ENCODE measurements around the gene PAX2. TPM values are rescaled to one million over a fixed set of nuclear protein-coding genes. Genes with fewer than 3 reads are reported as not detected.

PAX2 gene
- total RNA-seq, 1 donor from 2014 or later = not detected

DNA sequence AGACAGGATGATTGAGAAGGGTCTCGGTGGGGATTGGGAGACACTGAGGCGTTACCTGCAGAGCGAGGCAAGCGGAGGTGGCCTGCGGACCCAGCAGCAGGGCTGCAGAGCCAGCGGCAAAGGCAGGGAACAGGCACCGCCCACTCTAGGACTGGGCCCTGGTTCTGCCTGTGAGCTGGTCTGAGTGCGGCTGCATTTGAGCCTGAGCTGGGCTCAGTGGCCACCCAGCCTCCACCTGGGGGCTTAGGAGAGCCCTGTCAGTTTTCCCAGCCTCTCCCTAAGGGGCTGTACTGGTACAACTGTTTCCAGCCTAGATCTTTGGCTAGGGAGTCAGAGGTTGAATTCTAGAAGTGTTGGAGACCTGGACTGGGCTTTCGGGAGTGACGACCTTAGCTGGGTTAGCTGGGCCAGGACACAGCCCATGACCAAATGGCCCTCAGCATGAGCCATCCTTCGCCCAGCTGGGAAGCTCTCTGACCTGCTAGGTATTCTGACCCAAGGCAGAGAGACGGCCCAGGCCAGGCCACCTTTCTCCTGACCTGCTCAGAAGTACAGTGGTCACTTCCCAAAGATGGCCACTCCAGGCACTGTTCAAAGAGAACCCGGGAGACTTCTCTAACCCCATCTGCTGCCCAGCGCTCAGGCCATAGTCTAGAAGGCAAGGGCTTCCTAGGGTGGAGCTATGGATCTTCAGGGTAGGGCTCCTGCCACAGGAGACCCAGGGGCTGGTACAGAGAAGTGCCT lies 64.9 kb downstream of the PAX2 start:
- no peak for DNase-seq (ENCODE audit: low spot score in 2 of 2)
- Histone ChIP-seq H3K27me3 (no peaks in the 10 kb centered on the region), H3K4me1 (no peaks in the 10 kb centered on the region), H3K9me3 (no peaks in the 10 kb centered on the region), H3K4me3 (no peak overlapping the region), H3K27ac (no peak overlapping the region), H3K36me3 (no peaks in the 10 kb centered on the region)
- TF ChIP-seq, protein P1, sequence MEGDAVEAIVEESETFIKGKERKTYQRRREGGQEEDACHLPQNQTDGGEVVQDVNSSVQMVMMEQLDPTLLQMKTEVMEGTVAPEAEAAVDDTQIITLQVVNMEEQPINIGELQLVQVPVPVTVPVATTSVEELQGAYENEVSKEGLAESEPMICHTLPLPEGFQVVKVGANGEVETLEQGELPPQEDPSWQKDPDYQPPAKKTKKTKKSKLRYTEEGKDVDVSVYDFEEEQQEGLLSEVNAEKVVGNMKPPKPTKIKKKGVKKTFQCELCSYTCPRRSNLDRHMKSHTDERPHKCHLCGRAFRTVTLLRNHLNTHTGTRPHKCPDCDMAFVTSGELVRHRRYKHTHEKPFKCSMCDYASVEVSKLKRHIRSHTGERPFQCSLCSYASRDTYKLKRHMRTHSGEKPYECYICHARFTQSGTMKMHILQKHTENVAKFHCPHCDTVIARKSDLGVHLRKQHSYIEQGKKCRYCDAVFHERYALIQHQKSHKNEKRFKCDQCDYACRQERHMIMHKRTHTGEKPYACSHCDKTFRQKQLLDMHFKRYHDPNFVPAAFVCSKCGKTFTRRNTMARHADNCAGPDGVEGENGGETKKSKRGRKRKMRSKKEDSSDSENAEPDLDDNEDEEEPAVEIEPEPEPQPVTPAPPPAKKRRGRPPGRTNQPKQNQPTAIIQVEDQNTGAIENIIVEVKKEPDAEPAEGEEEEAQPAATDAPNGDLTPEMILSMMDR (IDR thresholded peaks at IDR 0.05) = no peak
- intact Hi-C loops (cut with DNase I) = no loop called here

- TF ChIP-seq, protein P1 (IDR thresholded peaks at IDR 0.05) = no peak
- H3K27me3 ChIP-seq = no peaks in the 10 kb centered on the region
- H3K9me3 ChIP-seq = no peaks in the 10 kb centered on the region
- intact Hi-C loops (cut with DNase I) = no loop called here
- no peak overlapping the region for H3K27ac ChIP-seq
- no peak overlapping the region for H3K4me3 ChIP-seq
- no peaks in the 10 kb centered on the region for H3K4me1 ChIP-seq
- DNase-seq (ENCODE audit: low spot score in 2 of 2) = no peak
- H3K36me3 ChIP-seq = no peaks in the 10 kb centered on the region
Observed at GRCh38 chr10:100810835-100811116, 65.4 kb downstream of the PAX2 start.

DNA sequence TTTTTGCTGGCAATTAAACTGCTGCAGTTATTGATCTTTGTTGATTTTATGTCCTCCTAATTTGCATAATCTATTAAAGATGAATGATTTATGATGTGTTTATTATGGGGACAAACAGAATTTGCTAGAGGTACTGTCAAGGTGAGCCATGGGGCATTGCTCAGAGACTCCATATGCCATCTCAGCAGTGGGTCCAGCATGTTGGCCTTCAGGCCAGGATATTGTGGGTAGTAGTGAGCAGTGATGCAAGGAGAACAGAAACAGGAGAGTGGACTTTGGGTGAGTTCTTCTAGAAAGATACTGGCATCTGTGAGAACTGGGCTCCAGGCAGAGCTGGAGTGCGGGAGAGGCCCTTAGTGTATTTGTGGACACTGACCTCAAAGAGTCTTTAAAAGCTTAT lies 65.9 kb downstream of the PAX2 start:
- no peaks in the 10 kb centered on the region for H3K36me3 ChIP-seq
- no peaks in the 10 kb centered on the region for H3K9me3 ChIP-seq
- TF ChIP-seq, protein P1 (IDR thresholded peaks at IDR 0.05) = no peak
- H3K4me1 ChIP-seq = no peaks in the 10 kb centered on the region
- H3K27me3 ChIP-seq = no peaks in the 10 kb centered on the region
- no peak overlapping the region for H3K4me3 ChIP-seq
- no peak for DNase-seq (ENCODE audit: low spot score in 2 of 2)
- H3K27ac ChIP-seq = no peak overlapping the region
- intact Hi-C loops (cut with DNase I) = no loop called here

- no peaks in the 10 kb centered on the region for H3K9me3 ChIP-seq
- intact Hi-C loops (cut with DNase I) = no loop called here
- H3K27me3 ChIP-seq = no peaks in the 10 kb centered on the region
- H3K4me3 ChIP-seq = no peak overlapping the region
- H3K27ac ChIP-seq = no peak overlapping the region
- TF ChIP-seq, protein P1 (IDR thresholded peaks at IDR 0.05) = no peak
- no peak for DNase-seq (ENCODE audit: low spot score in 2 of 2)
- H3K4me1 ChIP-seq = no peaks in the 10 kb centered on the region
- no peaks in the 10 kb centered on the region for H3K36me3 ChIP-seq
Observed at GRCh38 chr10:100811752-100812750, 66.7 kb downstream of the PAX2 start.

DNA sequence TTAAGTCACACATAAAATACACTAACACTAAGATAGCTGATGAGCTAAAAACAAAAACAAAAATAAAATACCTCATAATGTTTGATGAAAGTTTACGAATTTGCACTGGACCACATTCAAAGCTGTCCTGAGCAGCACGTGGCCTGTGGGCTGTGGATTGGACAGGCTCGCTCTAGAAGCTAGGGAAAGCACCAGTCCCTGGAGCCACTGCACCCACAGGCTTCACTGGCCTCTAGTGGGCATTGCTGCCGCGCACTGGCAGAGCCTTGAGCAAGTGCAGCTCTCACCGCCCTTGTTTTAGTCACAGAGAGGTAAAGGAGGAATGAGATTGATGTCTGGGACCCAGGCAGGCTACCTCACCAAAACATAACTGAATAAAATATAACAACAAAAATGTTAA lies 67.6 kb downstream of the PAX2 start:
- no peak for DNase-seq (ENCODE audit: low spot score in 2 of 2)
- Histone ChIP-seq H3K4me3 (no peak overlapping the region), H3K27me3 (no peaks in the 10 kb centered on the region), H3K27ac (no peak overlapping the region), H3K36me3 (no peaks in the 10 kb centered on the region), H3K9me3 (no peaks in the 10 kb centered on the region), H3K4me1 (no peaks in the 10 kb centered on the region)
- TF ChIP-seq, protein P1 (IDR thresholded peaks at IDR 0.05) = no peak
- intact Hi-C loops (cut with DNase I) = no loop called here
